ENCODE results near the gene TNPO1. TPM values are rescaled to one million over a fixed set of nuclear protein-coding genes. Genes with fewer than 3 reads are reported as not detected.
A peak's percentile ranks its signal among the peaks of the same experiment; 100 is the strongest.

Gene TNPO1
- total and polyA plus RNA-seq, 2 of the 8 experiments (the other 6 are each of a cell fraction or from before 2014, with no cell fraction given): 38.5 to 211 TPM

- Histone ChIP-seq H2BK15ac (ENCODE audit: low read length) (no peak overlapping the region), H3K9me3 (ENCODE audit: insufficient read depth in 2 of 2, low read depth in 1 of 2, low read length in 1 of 2) (no peaks in the 10 kb centered on the region), H2BK120ac (replicated peaks; ENCODE audit: low read depth, low read length) (no peak overlapping the region), H2AK5ac (ENCODE audit: low read depth, low read length) (no peak overlapping the region), H2BK12ac (ENCODE audit: low read depth, low read length) (no peak overlapping the region), H2BK20ac (ENCODE audit: low read length) (no peak overlapping the region), H4K8ac (ENCODE audit: extremely low read depth, insufficient read depth, low read length) (no peak overlapping the region), H3K36me3 (ENCODE audit: control insufficient read depth in 2 of 4, insufficient read depth in 4 of 4, low read length in 3 of 4) (no peaks in the 10 kb centered on the region), H2BK5ac (ENCODE audit: low read depth, low read length) (no peak overlapping the region), H3K18ac (ENCODE audit: extremely low read depth, low read length) (no peak overlapping the region), H4K20me1 (replicated peaks in 1 of 2; ENCODE audit: control insufficient read depth in 1 of 2, insufficient read depth in 2 of 2, low read length in 2 of 2) (peaks cover 1 to 4% of the 10 kb centered on the region in 2 experiments), H3K4me3 (ENCODE audit: extremely low read depth in 1 of 4, insufficient read depth in 2 of 4, low read depth in 3 of 4, low read length in 4 of 4) (no peak overlapping the region), H3K27me3 (replicated peaks in 1 of 4; ENCODE audit: control insufficient read depth in 3 of 4, extremely low read depth in 1 of 4, insufficient read depth in 3 of 4, low read length in 3 of 4) (no peaks in the 10 kb centered on the region), H3K9ac (replicated peaks in 1 of 4; ENCODE audit: extremely low read depth in 1 of 4, low read depth in 3 of 4, low read length in 3 of 4) (no peak overlapping the region), H3K79me1 (ENCODE audit: low read depth, low read length) (no peaks in the 10 kb centered on the region), H4K5ac (ENCODE audit: insufficient read length, low read depth, low read length) (no peak overlapping the region), H3K56ac (replicated peaks; ENCODE audit: insufficient read length, low read depth, low read length) (no peak overlapping the region), H3K23ac (ENCODE audit: insufficient read length) (no peak overlapping the region), H4K91ac (replicated peaks; ENCODE audit: insufficient read length, low read length) (no peak overlapping the region), H3K4ac (replicated peaks; ENCODE audit: insufficient read length, low read depth, low read length) (no peak overlapping the region), H2AFZ (ENCODE audit: low read length) (no peak overlapping the region), H3K4me2 (ENCODE audit: insufficient read depth in 1 of 2, low read depth in 2 of 2, low read length in 2 of 2) (no peak overlapping the region), H3K14ac (ENCODE audit: insufficient read length) (no peak overlapping the region), H3K27ac (ENCODE audit: low read depth, low read length) (no peak overlapping the region), H3K79me2 (ENCODE audit: control insufficient read depth in 1 of 2, insufficient read depth in 2 of 2, low read length in 2 of 2) (peaks cover 2 to 29% of the 10 kb centered on the region in 2 experiments; a peak in 2 of 4 replicates), H3K4me1 (replicated peaks in 1 of 4; ENCODE audit: control insufficient read depth in 3 of 4, insufficient read depth in 4 of 4, low read length in 3 of 4) (peaks cover 0 to 3% (median 1%) of the 10 kb centered on the region in 4 experiments; a peak in 2 of 7 replicates), H3K23me2 (ENCODE audit: low read depth, low read length) (no peaks in the 10 kb centered on the region)
- TF ChIP-seq SUZ12 (IDR thresholded peaks at IDR 0.05; ENCODE audit: low read length) (no peak), RAD21 (IDR thresholded peaks at IDR 0.05 in 1 of 2, conservative IDR thresholded peaks at IDR 0.05 in 1 of 2; ENCODE audit: low read depth in 2 of 2, low read length in 2 of 2) (peak; percentile 47 to 54), CHD1 (IDR thresholded peaks at IDR 0.05; ENCODE audit: low read depth, low read length) (no peak), CTCF (IDR thresholded peaks at IDR 0.05; ENCODE audit: control extremely low read depth in 1 of 3, insufficient read depth in 1 of 3, low read depth in 1 of 3, low read length in 3 of 3) (peak in 2 of 3 experiments; percentile 17 to 37; a peak in 2 of 4 replicates)
- POLR2A ChIA-PET (ENCODE audit: partially characterized antibody): interaction anchor here (1.0 to 1.4 kb wide), 2 partner anchors 10 to 24 kb away, joined by 3 to 4 read pairs; no protein-coding TSS in a partner anchor
- FAIRE-seq: no peak
- CTCF ChIA-PET (ENCODE audit: partially characterized antibody): interaction anchor here (1.2 to 2.3 kb wide), 4 partner anchors 9 to 373 kb away, joined by 3 to 8 read pairs (median 4); no protein-coding TSS in a partner anchor
- DNase-seq (ENCODE audit: low read depth in 1 of 2, low spot score in 2 of 2): no peak
Measured at GRCh38 chr5:72842816-72843215, 26.4 kb downstream of the TNPO1 start.

All from H1 (cell line).